HepG2 (cell line): Measurements from ENCODE around the gene DDIT4. TPM values are rescaled to one million over a fixed set of nuclear protein-coding genes. Genes with fewer than 3 reads are reported as not detected.

ENCODE experiments used
- CAMTA2 ChIP-seq: sonication (generic); formaldehyde crosslinking; IDR thresholded peaks from 2 replicates; pipeline ENCODE4 v1.4.0; 2020; ENCODE audit warnings: mild to moderate bottlenecking, missing genetic modification reagents, borderline replicate concordance
- EEA1 ChIP-seq: sonication (generic); formaldehyde crosslinking; IDR thresholded peaks from 2 replicates; pipeline ENCODE4 v1.5.1; 2020; ENCODE audit warnings: mild to moderate bottlenecking, missing genetic modification reagents, borderline replicate concordance
- EP300 ChIP-seq, 3 experiments: sonication (generic) in 1 of 3; formaldehyde crosslinking in 1 of 3; IDR thresholded peaks; 2 replicates each; pipeline versions ENCODE4 v1.5.1 to v1.6.1; 2011 to 2020; ENCODE audit warnings: low read depth in 2 of 3, low read length in 2 of 3, borderline replicate concordance in 1 of 3, improper control_type of control experiment in 1 of 3, mild to moderate bottlenecking in 1 of 3, missing genetic modification reagents in 1 of 3, moderate library complexity in 1 of 3
- HNRNPL ChIP-seq: fragments of 200-400 bp; formaldehyde crosslinking; IDR thresholded peaks from 2 replicates; pipeline ENCODE4 v1.6.1; 2017; ENCODE audit warnings: mild to moderate bottlenecking, low read depth, low read length
- HNRNPUL1 ChIP-seq: fragments of 200-400 bp; formaldehyde crosslinking; IDR thresholded peaks from 2 replicates; pipeline ENCODE4 v1.6.1; 2017; ENCODE audit warnings: low read depth, mild to moderate bottlenecking, low read length, moderate library complexity
- MEIS1 ChIP-seq: sonication (generic); formaldehyde crosslinking; IDR thresholded peaks from 2 replicates; pipeline ENCODE4 v1.9.0; 2021; ENCODE audit warnings: mild to moderate bottlenecking, missing genetic modification reagents, moderate library complexity, borderline replicate concordance
- MTA1 ChIP-seq: sonication (generic); formaldehyde crosslinking; IDR thresholded peaks from 2 replicates; pipeline ENCODE4 v1.4.0; 2020; ENCODE audit warnings: missing genetic modification reagents, mild to moderate bottlenecking, borderline replicate concordance
- NFRKB ChIP-seq: fragments of 450-650 bp; IDR thresholded peaks from 2 replicates; pipeline ENCODE4 v1.6.1; 2017
- ZFY ChIP-seq: sonication (generic); formaldehyde crosslinking; IDR thresholded peaks from 2 replicates; pipeline ENCODE4 v1.4.0; 2020; ENCODE audit warnings: missing genetic modification reagents
- ZNF335 ChIP-seq: sonication (generic); formaldehyde crosslinking; IDR thresholded peaks from 2 replicates; pipeline ENCODE4 v1.4.0; 2020; ENCODE audit warnings: missing genetic modification reagents
- ZNF382 ChIP-seq: sonication (generic); formaldehyde crosslinking; IDR thresholded peaks from 2 replicates; pipeline ENCODE4 v1.5.0; 2020; ENCODE audit warnings: missing genetic modification reagents, mild to moderate bottlenecking, borderline replicate concordance
- polyA plus RNA-seq, 8 experiments: library from polyadenylated mRNA; depleted of rRNA in 3 of 8; stranded (reverse) in 7 of 8; unstranded in 1 of 8; fragments of >200 nt; fragmentation: Illumina TruSeq in 4 of 8; extraction: Trizol in 4 of 8; gene quantifications; 2 replicates each; pipeline versions ENCODE4 v1.2.1 to v1.2.3, GENCODE V29; 2011 to 2016; ENCODE audit warnings: low read depth in 4 of 8, missing spikeins in 1 of 8, mixed read lengths in 1 of 8; ENCODE audit not compliant: insufficient read depth in 1 of 8
- total RNA-seq, 5 experiments: library from RNA; depleted of rRNA; stranded (reverse); fragments of >200 nt; fragmentation: Illumina TruSeq; extraction: Trizol; gene quantifications; 2 replicates each; pipeline ENCODE4 v1.2.3, GENCODE V29; 2016; ENCODE audit warnings: low read depth in 1 of 5
- TF ChIP-seq, protein P1 (sequence below): sonication (generic); formaldehyde crosslinking; IDR thresholded peaks from 2 replicates; pipeline ENCODE4 v1.4.0; 2020; ENCODE audit warnings: missing genetic modification reagents, borderline replicate concordance
- TF ChIP-seq, protein P2 (sequence below): sonication (generic); formaldehyde crosslinking; IDR thresholded peaks from 2 replicates; pipeline ENCODE4 v1.4.0; 2020; ENCODE audit warnings: missing genetic modification reagents
- TF ChIP-seq, protein P3 (sequence below): sonication (generic); formaldehyde crosslinking; IDR thresholded peaks from 2 replicates; pipeline ENCODE4 v1.4.0; 2020; ENCODE audit warnings: mild to moderate bottlenecking, missing genetic modification reagents

The DDIT4 gene
- total and polyA plus RNA-seq, 2 of the 13 experiments (the other 11 are each of a cell fraction or from before 2014, with no cell fraction given): 35.6 to 40.7 TPM

DNA sequence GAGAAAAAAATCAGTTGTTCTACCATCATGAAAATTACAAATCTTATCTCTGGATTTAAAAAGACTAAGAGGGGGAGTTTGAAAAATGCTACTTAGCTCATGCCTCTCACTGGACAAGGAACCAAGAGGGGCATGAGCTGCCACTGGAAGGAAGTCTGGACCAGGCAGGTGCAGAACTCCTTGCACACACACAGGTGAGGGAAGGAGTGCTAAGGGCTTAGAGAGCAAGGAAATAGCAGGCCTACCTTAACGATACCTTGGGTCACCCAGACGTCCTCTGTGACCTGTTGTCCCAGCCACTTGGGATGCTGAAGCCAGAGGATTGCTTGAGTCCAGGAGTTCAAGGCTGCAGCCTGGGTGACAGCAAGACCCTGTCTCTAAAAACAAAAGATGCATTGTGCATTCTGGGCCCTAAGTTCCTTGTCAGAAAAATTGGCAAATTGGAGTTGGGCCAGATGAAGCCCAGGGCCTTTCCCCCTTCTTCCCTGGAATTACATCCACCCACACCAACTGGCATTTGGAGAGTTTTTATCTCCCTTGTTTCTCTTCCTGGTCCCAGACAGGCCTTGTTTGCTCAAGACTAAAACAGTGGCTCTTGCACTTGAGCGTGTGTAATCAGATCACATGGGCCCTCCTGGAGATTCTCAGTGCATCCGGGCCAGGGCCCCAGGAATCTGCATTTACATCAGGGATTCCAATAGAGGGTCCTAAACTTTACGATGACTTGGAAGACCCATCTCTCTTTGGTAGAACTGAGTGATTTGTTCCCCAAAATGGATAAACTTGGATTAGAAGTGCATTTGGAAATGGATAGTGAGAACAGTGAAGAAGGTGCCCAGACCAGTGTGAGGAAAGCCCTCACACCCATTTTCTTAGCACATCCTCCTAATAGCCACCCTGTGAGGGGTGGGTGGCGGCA lies 3.0 kb downstream of the DDIT4 start (continued):
- TF ChIP-seq, protein P1, sequence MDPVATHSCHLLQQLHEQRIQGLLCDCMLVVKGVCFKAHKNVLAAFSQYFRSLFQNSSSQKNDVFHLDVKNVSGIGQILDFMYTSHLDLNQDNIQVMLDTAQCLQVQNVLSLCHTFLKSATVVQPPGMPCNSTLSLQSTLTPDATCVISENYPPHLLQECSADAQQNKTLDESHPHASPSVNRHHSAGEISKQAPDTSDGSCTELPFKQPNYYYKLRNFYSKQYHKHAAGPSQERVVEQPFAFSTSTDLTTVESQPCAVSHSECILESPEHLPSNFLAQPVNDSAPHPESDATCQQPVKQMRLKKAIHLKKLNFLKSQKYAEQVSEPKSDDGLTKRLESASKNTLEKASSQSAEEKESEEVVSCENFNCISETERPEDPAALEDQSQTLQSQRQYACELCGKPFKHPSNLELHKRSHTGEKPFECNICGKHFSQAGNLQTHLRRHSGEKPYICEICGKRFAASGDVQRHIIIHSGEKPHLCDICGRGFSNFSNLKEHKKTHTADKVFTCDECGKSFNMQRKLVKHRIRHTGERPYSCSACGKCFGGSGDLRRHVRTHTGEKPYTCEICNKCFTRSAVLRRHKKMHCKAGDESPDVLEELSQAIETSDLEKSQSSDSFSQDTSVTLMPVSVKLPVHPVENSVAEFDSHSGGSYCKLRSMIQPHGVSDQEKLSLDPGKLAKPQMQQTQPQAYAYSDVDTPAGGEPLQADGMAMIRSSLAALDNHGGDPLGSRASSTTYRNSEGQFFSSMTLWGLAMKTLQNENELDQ: no peak
- TF ChIP-seq NFRKB: no peak
- peak in 1 of 2 experiments; percentile 67; a peak in 2 of 4 replicates for TF ChIP-seq EP300 (IDR thresholded peaks at IDR 0.05; ENCODE audit: low read depth in 2 of 2, low read length in 2 of 2)
- peak; percentile 52; the same call in 1 of the 2 replicates for TF ChIP-seq EP300 (CRISPR knock-in tag; IDR thresholded peaks at IDR 0.05; ENCODE audit: borderline replicate concordance)
- TF ChIP-seq ZNF335: no peak; the same call in 1 of the 2 replicates
- TF ChIP-seq ZFY (CRISPR knock-in tag): peak; percentile 66
- TF ChIP-seq EEA1: no peak
- TF ChIP-seq CAMTA2: no peak
- TF ChIP-seq MTA1 (CRISPR knock-in tag): peak; percentile 74; the same call in 1 of the 2 replicates
- no peak; the same call in 1 of the 2 replicates for TF ChIP-seq HNRNPL
- TF ChIP-seq ZNF382 (CRISPR knock-in tag): no peak
- TF ChIP-seq MEIS1 (CRISPR knock-in tag): no peak
- TF ChIP-seq HNRNPUL1: no peak
- TF ChIP-seq, protein P2, sequence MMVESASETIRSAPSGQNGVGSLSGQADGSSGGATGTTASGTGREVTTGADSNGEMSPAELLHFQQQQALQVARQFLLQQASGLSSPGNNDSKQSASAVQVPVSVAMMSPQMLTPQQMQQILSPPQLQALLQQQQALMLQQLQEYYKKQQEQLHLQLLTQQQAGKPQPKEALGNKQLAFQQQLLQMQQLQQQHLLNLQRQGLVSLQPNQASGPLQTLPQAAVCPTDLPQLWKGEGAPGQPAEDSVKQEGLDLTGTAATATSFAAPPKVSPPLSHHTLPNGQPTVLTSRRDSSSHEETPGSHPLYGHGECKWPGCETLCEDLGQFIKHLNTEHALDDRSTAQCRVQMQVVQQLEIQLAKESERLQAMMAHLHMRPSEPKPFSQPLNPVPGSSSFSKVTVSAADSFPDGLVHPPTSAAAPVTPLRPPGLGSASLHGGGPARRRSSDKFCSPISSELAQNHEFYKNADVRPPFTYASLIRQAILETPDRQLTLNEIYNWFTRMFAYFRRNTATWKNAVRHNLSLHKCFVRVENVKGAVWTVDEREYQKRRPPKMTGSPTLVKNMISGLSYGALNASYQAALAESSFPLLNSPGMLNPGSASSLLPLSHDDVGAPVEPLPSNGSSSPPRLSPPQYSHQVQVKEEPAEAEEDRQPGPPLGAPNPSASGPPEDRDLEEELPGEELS (CRISPR knock-in tag): peak; percentile 68
- TF ChIP-seq, protein P3, sequence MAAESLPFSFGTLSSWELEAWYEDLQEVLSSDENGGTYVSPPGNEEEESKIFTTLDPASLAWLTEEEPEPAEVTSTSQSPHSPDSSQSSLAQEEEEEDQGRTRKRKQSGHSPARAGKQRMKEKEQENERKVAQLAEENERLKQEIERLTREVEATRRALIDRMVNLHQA (CRISPR knock-in tag): no peak
